ENCODE measurements around the gene RBMS2. TPM values are rescaled to one million over a fixed set of nuclear protein-coding genes. Genes with fewer than 3 reads are reported as not detected.

Gene RBMS2
- total RNA-seq, 1 experiment from 2014 or later: 18.2 TPM

GRCh38 chr12:56542164-56542563 is 20.5 kb downstream of the RBMS2 start:
- no TSS peak for BruUV-seq (replicated peaks)
- Histone ChIP-seq H3K27ac (ENCODE audit: low read length) (no peak overlapping the region), H3K4me1 (ENCODE audit: control insufficient read depth, insufficient read depth, low read length) (no peaks in the 10 kb centered on the region), H3K9me3 (ENCODE audit: control insufficient read depth, insufficient read depth, low read depth, low read length) (no peaks in the 10 kb centered on the region), H3K4me3 (ENCODE audit: low read depth in 2 of 2, low read length in 2 of 2) (no peak overlapping the region), H3K27me3 (ENCODE audit: control insufficient read depth, insufficient read depth, low read length) (no peaks in the 10 kb centered on the region), H3K36me3 (ENCODE audit: control insufficient read depth, insufficient read depth, low read length) (no peaks in the 10 kb centered on the region)
- ChIA-PET POLR2A (no interaction called here), CTCF (interaction anchor here (0.7 kb wide), 1 partner anchor 21 kb away, joined by 5 read pairs; the partner anchor contains the start of gene RBMS2)
- in situ Hi-C loops (cut with HindIII; ENCODE audit: low pct_unique_long_range_greater_than_20kb, low sequenced_read_pairs): no loop called here
- TF ChIP-seq, protein P1, sequence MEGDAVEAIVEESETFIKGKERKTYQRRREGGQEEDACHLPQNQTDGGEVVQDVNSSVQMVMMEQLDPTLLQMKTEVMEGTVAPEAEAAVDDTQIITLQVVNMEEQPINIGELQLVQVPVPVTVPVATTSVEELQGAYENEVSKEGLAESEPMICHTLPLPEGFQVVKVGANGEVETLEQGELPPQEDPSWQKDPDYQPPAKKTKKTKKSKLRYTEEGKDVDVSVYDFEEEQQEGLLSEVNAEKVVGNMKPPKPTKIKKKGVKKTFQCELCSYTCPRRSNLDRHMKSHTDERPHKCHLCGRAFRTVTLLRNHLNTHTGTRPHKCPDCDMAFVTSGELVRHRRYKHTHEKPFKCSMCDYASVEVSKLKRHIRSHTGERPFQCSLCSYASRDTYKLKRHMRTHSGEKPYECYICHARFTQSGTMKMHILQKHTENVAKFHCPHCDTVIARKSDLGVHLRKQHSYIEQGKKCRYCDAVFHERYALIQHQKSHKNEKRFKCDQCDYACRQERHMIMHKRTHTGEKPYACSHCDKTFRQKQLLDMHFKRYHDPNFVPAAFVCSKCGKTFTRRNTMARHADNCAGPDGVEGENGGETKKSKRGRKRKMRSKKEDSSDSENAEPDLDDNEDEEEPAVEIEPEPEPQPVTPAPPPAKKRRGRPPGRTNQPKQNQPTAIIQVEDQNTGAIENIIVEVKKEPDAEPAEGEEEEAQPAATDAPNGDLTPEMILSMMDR (IDR thresholded peaks at IDR 0.05): no peak
- TF ChIP-seq, protein P2, sequence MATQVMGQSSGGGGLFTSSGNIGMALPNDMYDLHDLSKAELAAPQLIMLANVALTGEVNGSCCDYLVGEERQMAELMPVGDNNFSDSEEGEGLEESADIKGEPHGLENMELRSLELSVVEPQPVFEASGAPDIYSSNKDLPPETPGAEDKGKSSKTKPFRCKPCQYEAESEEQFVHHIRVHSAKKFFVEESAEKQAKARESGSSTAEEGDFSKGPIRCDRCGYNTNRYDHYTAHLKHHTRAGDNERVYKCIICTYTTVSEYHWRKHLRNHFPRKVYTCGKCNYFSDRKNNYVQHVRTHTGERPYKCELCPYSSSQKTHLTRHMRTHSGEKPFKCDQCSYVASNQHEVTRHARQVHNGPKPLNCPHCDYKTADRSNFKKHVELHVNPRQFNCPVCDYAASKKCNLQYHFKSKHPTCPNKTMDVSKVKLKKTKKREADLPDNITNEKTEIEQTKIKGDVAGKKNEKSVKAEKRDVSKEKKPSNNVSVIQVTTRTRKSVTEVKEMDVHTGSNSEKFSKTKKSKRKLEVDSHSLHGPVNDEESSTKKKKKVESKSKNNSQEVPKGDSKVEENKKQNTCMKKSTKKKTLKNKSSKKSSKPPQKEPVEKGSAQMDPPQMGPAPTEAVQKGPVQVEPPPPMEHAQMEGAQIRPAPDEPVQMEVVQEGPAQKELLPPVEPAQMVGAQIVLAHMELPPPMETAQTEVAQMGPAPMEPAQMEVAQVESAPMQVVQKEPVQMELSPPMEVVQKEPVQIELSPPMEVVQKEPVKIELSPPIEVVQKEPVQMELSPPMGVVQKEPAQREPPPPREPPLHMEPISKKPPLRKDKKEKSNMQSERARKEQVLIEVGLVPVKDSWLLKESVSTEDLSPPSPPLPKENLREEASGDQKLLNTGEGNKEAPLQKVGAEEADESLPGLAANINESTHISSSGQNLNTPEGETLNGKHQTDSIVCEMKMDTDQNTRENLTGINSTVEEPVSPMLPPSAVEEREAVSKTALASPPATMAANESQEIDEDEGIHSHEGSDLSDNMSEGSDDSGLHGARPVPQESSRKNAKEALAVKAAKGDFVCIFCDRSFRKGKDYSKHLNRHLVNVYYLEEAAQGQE (IDR thresholded peaks at IDR 0.05; ENCODE audit: insufficient read depth in 1 of 2, low read depth in 2 of 2, low read length in 1 of 2): no peak
- no peak for TF ChIP-seq SIN3A (IDR thresholded peaks at IDR 0.05; ENCODE audit: borderline replicate concordance, insufficient read depth, low read depth, low read length)
- TF ChIP-seq POLR2AphosphoS5 (IDR thresholded peaks at IDR 0.05; ENCODE audit: low read depth, low read length): no peak
- TF ChIP-seq TCF7L2 (IDR thresholded peaks at IDR 0.05; ENCODE audit: low read depth, low read length): no peak
- ATAC-seq: no peak
- intact Hi-C loops (cut with micrococcal nuclease; ENCODE audit: unreplicated experiment): no loop called here
- DNase-seq (ENCODE audit: low read depth, low spot score): no peak

DNA sequence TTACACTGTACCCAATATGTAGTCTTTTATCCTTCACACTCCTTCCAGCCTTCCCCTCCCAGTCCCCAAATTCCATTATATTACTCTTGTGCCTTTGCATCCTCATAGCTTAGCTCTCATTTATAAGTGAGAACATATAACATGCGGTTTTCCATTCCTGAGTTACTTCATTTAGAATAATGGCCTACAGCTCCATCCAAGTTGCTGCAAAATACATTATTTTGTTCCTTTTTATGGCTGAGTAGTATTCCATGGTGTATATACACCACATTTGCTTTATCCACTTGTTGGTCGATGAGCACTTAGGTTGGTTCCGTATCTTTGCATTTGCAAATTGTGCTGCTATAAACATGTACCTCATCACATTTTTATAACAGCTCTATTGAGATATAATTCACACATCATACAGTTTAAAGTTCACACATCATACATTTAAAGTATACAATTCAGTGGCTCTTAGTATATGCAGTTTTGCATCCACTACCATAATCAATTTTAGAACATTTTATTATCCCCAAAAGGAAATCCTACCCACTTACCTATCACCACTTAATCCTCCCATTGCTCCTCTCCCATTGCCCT is 23.5 kb downstream of the RBMS2 start:
- Histone ChIP-seq H3K27me3 (ENCODE audit: control insufficient read depth, insufficient read depth, low read length) (no peaks in the 10 kb centered on the region), H3K4me3 (ENCODE audit: low read depth in 2 of 2, low read length in 2 of 2) (no peak overlapping the region), H3K27ac (ENCODE audit: low read length) (no peak overlapping the region), H3K9me3 (ENCODE audit: control insufficient read depth, insufficient read depth, low read depth, low read length) (no peaks in the 10 kb centered on the region), H3K4me1 (ENCODE audit: control insufficient read depth, insufficient read depth, low read length) (no peaks in the 10 kb centered on the region), H3K36me3 (ENCODE audit: control insufficient read depth, insufficient read depth, low read length) (no peaks in the 10 kb centered on the region)
- in situ Hi-C loops (cut with HindIII; ENCODE audit: low pct_unique_long_range_greater_than_20kb, low sequenced_read_pairs) (no loop called here), intact Hi-C loops (cut with micrococcal nuclease; ENCODE audit: unreplicated experiment) (no loop called here)
- TF ChIP-seq SIN3A (IDR thresholded peaks at IDR 0.05; ENCODE audit: borderline replicate concordance, insufficient read depth, low read depth, low read length): no peak
- no TSS peak for BruUV-seq (replicated peaks)
- POLR2A ChIA-PET: no interaction called here
- CTCF ChIA-PET: interaction anchor here (0.6 kb wide), 1 partner anchor 10 kb away, joined by 4 read pairs; no protein-coding TSS in a partner anchor
- DNase-seq (ENCODE audit: low read depth, low spot score): no peak
- ATAC-seq: no peak

DNA sequence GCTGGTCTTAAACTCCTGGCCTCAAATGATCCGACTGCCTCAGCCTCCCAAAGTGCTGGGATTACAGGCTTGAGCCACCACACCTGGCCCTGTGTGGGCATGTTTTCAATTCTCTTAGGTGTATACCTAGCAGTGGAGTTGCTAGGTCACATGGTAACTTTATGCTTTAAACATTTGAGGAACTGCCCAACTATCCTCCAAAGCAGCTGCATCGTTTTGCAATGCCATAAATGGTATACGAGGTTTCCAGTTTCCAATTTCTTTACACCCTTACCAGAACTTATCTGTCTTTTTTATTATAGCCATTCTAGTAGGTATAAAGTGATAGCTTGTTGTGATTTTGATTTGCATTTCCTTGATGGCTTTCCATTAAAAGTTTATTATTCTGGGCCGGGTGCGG is 25.1 kb downstream of the RBMS2 start:
- TF ChIP-seq TCF7L2 (IDR thresholded peaks at IDR 0.05; ENCODE audit: low read depth, low read length): no peak
- no peak for TF ChIP-seq POLR2AphosphoS5 (IDR thresholded peaks at IDR 0.05; ENCODE audit: low read depth, low read length)
- TF ChIP-seq, protein P1 (IDR thresholded peaks at IDR 0.05): no peak
- no peak for TF ChIP-seq SIN3A (IDR thresholded peaks at IDR 0.05; ENCODE audit: borderline replicate concordance, insufficient read depth, low read depth, low read length)
- TF ChIP-seq, protein P2 (IDR thresholded peaks at IDR 0.05; ENCODE audit: insufficient read depth in 1 of 2, low read depth in 2 of 2, low read length in 1 of 2): no peak
- in situ Hi-C loops (cut with HindIII; ENCODE audit: low pct_unique_long_range_greater_than_20kb, low sequenced_read_pairs) (no loop called here), intact Hi-C loops (cut with micrococcal nuclease; ENCODE audit: unreplicated experiment) (no loop called here)
- Histone ChIP-seq H3K36me3 (ENCODE audit: control insufficient read depth, insufficient read depth, low read length) (no peaks in the 10 kb centered on the region), H3K4me3 (ENCODE audit: low read depth in 2 of 2, low read length in 2 of 2) (no peak overlapping the region), H3K27me3 (ENCODE audit: control insufficient read depth, insufficient read depth, low read length) (no peaks in the 10 kb centered on the region), H3K4me1 (ENCODE audit: control insufficient read depth, insufficient read depth, low read length) (no peaks in the 10 kb centered on the region), H3K27ac (ENCODE audit: low read length) (no peak overlapping the region), H3K9me3 (ENCODE audit: control insufficient read depth, insufficient read depth, low read depth, low read length) (no peaks in the 10 kb centered on the region)
- CTCF ChIA-PET: no interaction called here
- ATAC-seq (no peak), DNase-seq (ENCODE audit: low read depth, low spot score) (no peak)
- no TSS peak for BruUV-seq (replicated peaks)
- POLR2A ChIA-PET: no interaction called here

Measured in Panc1 (cell line).